Measurements from ENCODE around the gene C16orf74. TPM values are rescaled to one million over a fixed set of nuclear protein-coding genes. Genes with fewer than 3 reads are reported as not detected.

C16orf74 gene
- total and polyA plus RNA-seq, 2 of the 13 experiments (the other 11 are each of a cell fraction or from before 2014, with no cell fraction given): 0.13 to 0.29 TPM

GRCh38 chr16:85796599-85796998 lies 45.7 kb upstream of the C16orf74 start:
- H3K36me3 ChIP-seq (replicated peaks in 1 of 2; ENCODE audit: control insufficient read depth in 1 of 2, insufficient read depth in 2 of 2, low read length in 2 of 2): peaks cover 22 to 57% of the 10 kb centered on the region in 2 experiments
- DNase-seq (ENCODE audit: low spot score) (peak; percentile 17), ATAC-seq (no peak), FAIRE-seq (no peak)
- peaks cover 90% of the 10 kb centered on the region for H3K79me2 ChIP-seq (ENCODE audit: insufficient read depth, low read length)
- H2AFZ ChIP-seq (ENCODE audit: low read length): no peak overlapping the region
- CTCF ChIA-PET (ENCODE audit: low intra/inter-chr PET ratio, low total read pairs): no interaction called here
- peaks cover 37% of the 10 kb centered on the region for H3K4me1 ChIP-seq (ENCODE audit: insufficient read depth, low read length)
- no peak overlapping the region for H3K4me3 ChIP-seq (replicated peaks in 1 of 3; ENCODE audit: insufficient read depth in 1 of 3, low read depth in 2 of 3, low read length in 3 of 3)
- H3K4me2 ChIP-seq (ENCODE audit: low read depth, low read length): peak overlapping the region; percentile 5; the same call in 1 of the 2 replicates
- intact Hi-C loops (cut with micrococcal nuclease; ENCODE audit: unreplicated experiment): no loop called here
- no peaks in the 10 kb centered on the region; a peak in 1 of 5 replicates for H3K27me3 ChIP-seq (ENCODE audit: control insufficient read depth in 1 of 2, insufficient read depth in 2 of 2, low read length in 2 of 2)
- in situ Hi-C loops (cut with HindIII; ENCODE audit: extremely low pct_ligation_motif_present, low pct_unique_long_range_greater_than_20kb): no loop called here
- H3K27ac ChIP-seq (ENCODE audit: extremely low read length, insufficient read depth, low read length): no peak overlapping the region
- no peak overlapping the region for H3K9ac ChIP-seq (ENCODE audit: insufficient read depth, low read depth, low read length)
- peaks cover 12% of the 10 kb centered on the region for H4K20me1 ChIP-seq (ENCODE audit: insufficient read depth, low read length)
- no peaks in the 10 kb centered on the region for H3K9me3 ChIP-seq (ENCODE audit: low read length)
- POLR2A ChIA-PET: no interaction called here
- 84% methylated on average over 7 of the region's 7 CpGs for WGBS (ENCODE audit: low lambda C conversion rate)
- BruUV-seq (replicated peaks): no TSS peak
- TF ChIP-seq ZBTB38 (CRISPR knock-in tag; IDR thresholded peaks at IDR 0.05) (0 out of 2 replicates have a peak, but pooled peaks have one; percentile 26), RXRB (CRISPR knock-in tag; IDR thresholded peaks at IDR 0.05; ENCODE audit: borderline replicate concordance) (no peak), DDIT3 (CRISPR knock-in tag; IDR thresholded peaks at IDR 0.05) (no peak), FOXO4 (CRISPR knock-in tag; conservative IDR thresholded peaks at IDR 0.05) (0 out of 2 replicates have a peak, but pooled peaks have one; percentile 44), HNF4A (CRISPR knock-in tag; IDR thresholded peaks at IDR 0.05) (peak; percentile 56), TSC22D2 (CRISPR knock-in tag; IDR thresholded peaks at IDR 0.05; ENCODE audit: borderline replicate concordance) (no peak), NFYB (CRISPR knock-in tag; IDR thresholded peaks at IDR 0.05) (0 out of 2 replicates have a peak, but pooled peaks have one; percentile 5), ZNF607 (CRISPR knock-in tag; IDR thresholded peaks at IDR 0.05; ENCODE audit: borderline replicate concordance) (no peak), HOXA3 (CRISPR knock-in tag; IDR thresholded peaks at IDR 0.05) (0 out of 2 replicates have a peak, but pooled peaks have one; percentile 12), ATF3 (CRISPR knock-in tag; IDR thresholded peaks at IDR 0.05) (no peak), PAF1 (CRISPR knock-in tag; IDR thresholded peaks at IDR 0.05) (no peak), KDM2A (CRISPR knock-in tag; IDR thresholded peaks at IDR 0.05; ENCODE audit: borderline replicate concordance, low read depth) (no peak), BORCS8-MEF2B (CRISPR knock-in tag; IDR thresholded peaks at IDR 0.05) (0 out of 2 replicates have a peak, but pooled peaks have one; percentile 44), ZNF281 (CRISPR knock-in tag; IDR thresholded peaks at IDR 0.05; ENCODE audit: borderline replicate concordance) (0 out of 2 replicates have a peak, but pooled peaks have one; percentile 15), ZNF687 (CRISPR knock-in tag; IDR thresholded peaks at IDR 0.05) (0 out of 2 replicates have a peak, but pooled peaks have one; percentile 8), ARNTL (CRISPR knock-in tag; IDR thresholded peaks at IDR 0.05) (no peak)
